Mesenchymal stem cell (in vitro differentiated cells and primary cell): ENCODE results near the gene TSFM.

Experiments used
- DNase-seq: peaks from one replicate; pipeline ENCODE4 v3.0.0-alpha.2; 2013
- H2AFZ ChIP-seq: one replicate; pipeline ENCODE4 v1.6.1; 2013; ENCODE audit warnings: low read depth, mild to moderate bottlenecking, control low read depth, inconsistent platforms, low read length, moderate library complexity
- H2AK5ac ChIP-seq: 2 replicates; pipeline ENCODE4 v1.6.1; 2013; ENCODE audit warnings: low read length, moderate library complexity, mild to moderate bottlenecking, inconsistent platforms; ENCODE audit not compliant: severe bottlenecking
- H2BK120ac ChIP-seq: one replicate; pipeline ENCODE4 v1.6.1; 2013; ENCODE audit warnings: low read depth, mild to moderate bottlenecking, inconsistent platforms, low read length, moderate library complexity
- H2BK12ac ChIP-seq, 2 experiments: one replicate each; pipeline ENCODE4 v1.6.1; 2013; ENCODE audit warnings: inconsistent platforms in 2 of 2, low read length in 2 of 2, mild to moderate bottlenecking in 2 of 2, moderate library complexity in 2 of 2, control low read depth in 1 of 2
- H2BK15ac ChIP-seq: one replicate; pipeline ENCODE4 v1.6.1; 2013; ENCODE audit warnings: mild to moderate bottlenecking, low read depth, inconsistent platforms; ENCODE audit not compliant: poor library complexity, severe bottlenecking
- H2BK5ac ChIP-seq: 2 replicates; pipeline ENCODE4 v1.6.1; 2013; ENCODE audit warnings: low read depth, mild to moderate bottlenecking, low read length, control low read depth, inconsistent platforms; ENCODE audit not compliant: poor library complexity, severe bottlenecking
- H3K14ac ChIP-seq, 2 experiments: one replicate each; pipeline ENCODE4 v1.6.1; 2013; ENCODE audit warnings: inconsistent platforms in 2 of 2, low read length in 2 of 2, control low read depth in 1 of 2, mild to moderate bottlenecking in 1 of 2, moderate library complexity in 1 of 2
- H3K18ac ChIP-seq, 2 experiments: one replicate each; pipeline ENCODE4 v1.6.1; 2013; ENCODE audit warnings: inconsistent platforms in 2 of 2, low read length in 2 of 2, control low read depth in 1 of 2, low read depth in 1 of 2, mild to moderate bottlenecking in 1 of 2
- H3K23ac ChIP-seq, 2 experiments: one replicate each; pipeline ENCODE4 v1.6.1; 2013; ENCODE audit warnings: inconsistent platforms in 2 of 2, low read length in 2 of 2, mild to moderate bottlenecking in 2 of 2, moderate library complexity in 2 of 2, control low read depth in 1 of 2
- H3K27ac ChIP-seq: 2 replicates; pipeline ENCODE4 v1.5.1; 2013; ENCODE audit warnings: mild to moderate bottlenecking, moderate library complexity, low read length, control low read depth, inconsistent platforms; ENCODE audit not compliant: poor library complexity, severe bottlenecking
- H3K27me3 ChIP-seq, 2 experiments: 2 replicates each; pipeline versions ENCODE4 v1.6.1 to v1.7.0; 2013; ENCODE audit warnings: low read length in 2 of 2, mild to moderate bottlenecking in 2 of 2, moderate library complexity in 2 of 2, control low read depth in 1 of 2, inconsistent platforms in 1 of 2; ENCODE audit not compliant: control insufficient read depth in 1 of 2, insufficient read depth in 1 of 2
- H3K36me3 ChIP-seq, 2 experiments: 2 replicates each; pipeline versions ENCODE4 v1.6.1 to v1.7.0; 2013; ENCODE audit warnings: low read length in 2 of 2, control low read depth in 1 of 2, inconsistent platforms in 1 of 2, low read depth in 1 of 2, mild to moderate bottlenecking in 1 of 2; ENCODE audit not compliant: insufficient read depth in 2 of 2, control insufficient read depth in 1 of 2
- H3K4ac ChIP-seq, 2 experiments: one replicate each; pipeline ENCODE4 v1.6.1; 2013; ENCODE audit warnings: inconsistent platforms in 2 of 2, low read length in 2 of 2, mild to moderate bottlenecking in 2 of 2, moderate library complexity in 2 of 2, control low read depth in 1 of 2, low read depth in 1 of 2
- H3K4me1 ChIP-seq: 2 replicates; pipeline ENCODE4 v1.6.1; 2013; ENCODE audit warnings: low read depth, low read length, control low read depth; ENCODE audit not compliant: control insufficient read depth, insufficient read depth
- H3K4me2 ChIP-seq: 2 replicates; pipeline ENCODE4 v1.6.1; 2013; ENCODE audit warnings: low read length, mild to moderate bottlenecking, inconsistent platforms; ENCODE audit not compliant: poor library complexity, severe bottlenecking
- H3K4me3 ChIP-seq, 2 experiments: 2 replicates each; pipeline versions ENCODE4 v1.5.1 to v1.7.0; 2013; ENCODE audit warnings: low read length in 2 of 2, mild to moderate bottlenecking in 2 of 2, control low read depth in 1 of 2, low read depth in 1 of 2; ENCODE audit not compliant: insufficient read depth in 1 of 2
- H3K79me1 ChIP-seq: replicated peaks from 2 replicates; pipeline ENCODE4 v1.6.1; 2013; ENCODE audit warnings: mild to moderate bottlenecking, control low read depth, low read length, inconsistent platforms; ENCODE audit not compliant: poor library complexity, severe bottlenecking
- H3K9ac ChIP-seq: 2 replicates; pipeline ENCODE4 v1.7.0; 2013; ENCODE audit warnings: mild to moderate bottlenecking, low read length, moderate library complexity
- H3K9me3 ChIP-seq: 2 replicates; pipeline ENCODE4 v1.7.0; 2013; ENCODE audit warnings: mild to moderate bottlenecking, low read length; ENCODE audit not compliant: control insufficient read depth
- H4K8ac ChIP-seq: one replicate; pipeline ENCODE4 v1.6.1; 2013; ENCODE audit warnings: inconsistent platforms, mild to moderate bottlenecking, low read length, moderate library complexity
- H4K91ac ChIP-seq: one replicate; pipeline ENCODE4 v1.6.1; 2013; ENCODE audit warnings: mild to moderate bottlenecking, low read length, inconsistent platforms
- WGBS: methylation state at CpG from one replicate; pipeline ENCODE4 v1.1.7; 2013; ENCODE audit warnings: mixed read lengths; 5-methylcytosine and 5-hydroxymethylcytosine counted together

The TSFM gene

DNA sequence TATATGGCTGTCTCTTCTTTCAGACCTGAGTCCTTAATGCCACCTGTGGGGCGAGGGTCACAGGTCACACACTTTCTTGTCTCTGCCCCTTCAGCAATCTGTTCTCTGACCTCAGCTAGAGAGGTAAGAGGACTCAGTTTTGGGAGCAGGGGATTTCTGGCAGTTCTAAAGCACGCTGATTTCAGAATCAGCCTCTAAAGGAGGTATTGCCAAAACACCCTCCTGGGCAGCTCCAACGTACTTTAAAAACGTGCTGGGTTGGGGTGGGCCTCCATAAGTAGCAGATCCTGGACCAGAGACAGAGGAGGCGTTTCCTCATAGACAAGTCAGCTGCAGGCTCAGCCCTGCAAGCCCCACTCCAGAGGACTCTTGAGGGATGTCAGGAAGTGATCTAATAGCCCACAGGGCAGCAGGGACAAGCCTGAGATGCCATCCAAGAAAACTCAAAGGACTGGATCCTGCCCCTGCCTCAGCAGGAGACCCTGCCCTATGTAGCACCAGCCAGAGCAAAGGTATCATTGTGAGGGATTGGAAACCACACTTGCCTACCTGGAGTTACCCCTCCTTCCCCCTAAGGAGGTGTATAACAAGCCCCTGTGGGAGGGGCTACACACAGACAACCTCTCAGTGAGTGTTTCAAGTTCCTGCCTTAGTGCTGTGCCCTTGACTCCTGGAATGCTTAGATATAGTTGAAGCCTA lies 55.4 kb downstream of the TSFM start:
- H2AFZ ChIP-seq, result no peak overlapping the region
- H3K4me1 ChIP-seq, result peaks cover 63% of the 10 kb centered on the region
- H3K27me3 ChIP-seq, result no peaks in the 10 kb centered on the region
- peak overlapping the region in 1 of 2 experiments; percentile 66 for H3K23ac ChIP-seq
- 17% methylated on average over 4 of the region's 5 CpGs for WGBS
- H3K36me3 ChIP-seq, result peaks cover 2 to 23% of the 10 kb centered on the region in 2 experiments
- H2AK5ac ChIP-seq, result peak overlapping the region; percentile 71
- peak overlapping the region; percentile 62 for H3K9ac ChIP-seq
- H2BK5ac ChIP-seq, result no peak overlapping the region
- peak overlapping the region in 1 of 2 experiments; percentile 67 for H3K4me3 ChIP-seq
- no peak overlapping the region for H2BK15ac ChIP-seq
- H4K8ac ChIP-seq, result peak overlapping the region; percentile 13
- peak; percentile 82 for DNase-seq
- H2BK120ac ChIP-seq, result peak overlapping the region; percentile 27
- H3K14ac ChIP-seq, result peak overlapping the region in 1 of 2 experiments; percentile 51
- H3K9me3 ChIP-seq, result no peaks in the 10 kb centered on the region
- H3K4me2 ChIP-seq, result peak overlapping the region; percentile 14
- H2BK12ac ChIP-seq, result peak overlapping the region; percentile 72 to 91
- peak overlapping the region; percentile 83 to 85 for H3K18ac ChIP-seq
- peak overlapping the region; percentile 79 for H3K27ac ChIP-seq
- H4K91ac ChIP-seq, result no peak overlapping the region
- no peaks in the 10 kb centered on the region for H3K79me1 ChIP-seq
- H3K4ac ChIP-seq, result peak overlapping the region; percentile 79 to 80

DNA sequence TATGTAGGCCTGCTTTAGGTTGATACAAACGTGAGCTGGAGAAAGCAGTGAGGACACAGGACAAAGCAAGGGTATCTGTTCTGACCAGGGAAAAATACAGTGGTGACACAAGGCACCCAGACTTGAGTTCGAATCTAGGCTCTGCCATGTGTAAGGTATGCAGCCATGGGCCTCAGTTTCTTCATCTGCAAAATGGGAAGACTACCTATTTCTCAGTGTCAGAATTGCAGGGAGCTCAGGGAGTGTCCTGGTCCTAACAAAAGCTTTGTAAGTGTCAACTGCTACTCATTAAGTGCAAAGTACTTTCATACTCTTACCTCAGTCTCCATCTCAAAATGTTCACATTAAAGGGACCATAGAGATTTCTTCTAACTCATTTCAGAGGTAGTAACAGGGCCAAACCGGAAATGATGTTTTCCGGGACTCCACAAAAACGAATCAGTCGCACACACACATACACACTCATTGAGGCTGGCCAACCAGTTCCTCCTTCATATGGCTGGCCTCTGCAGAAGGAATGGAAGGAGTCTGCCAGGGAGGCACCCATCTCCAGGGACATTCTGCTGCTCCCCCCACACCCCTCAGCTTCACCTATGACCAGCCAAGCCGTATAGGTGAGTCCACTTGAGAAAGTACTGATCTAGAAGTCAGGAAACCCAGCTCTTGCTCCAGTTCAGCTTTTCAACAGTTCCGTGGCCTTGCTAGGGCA lies 56.2 kb downstream of the TSFM start:
- Histone ChIP-seq H2BK5ac (no peak overlapping the region), H3K9me3 (no peaks in the 10 kb centered on the region), H4K91ac (peak overlapping the region; percentile 43), H3K4me2 (no peak overlapping the region), H3K27ac (peak overlapping the region; percentile 79), H2BK120ac (peak overlapping the region; percentile 27), H3K4me3 (peak overlapping the region in 1 of 2 experiments; percentile 67), H3K23ac (no peak overlapping the region), H2AFZ (no peak overlapping the region), H3K79me1 (no peaks in the 10 kb centered on the region), H3K36me3 (peaks cover 2 to 23% of the 10 kb centered on the region in 2 experiments), H3K27me3 (no peaks in the 10 kb centered on the region), H3K9ac (peak overlapping the region; percentile 41), H3K18ac (peak overlapping the region; percentile 58 to 77), H2AK5ac (peak overlapping the region; percentile 43), H3K4ac (peak overlapping the region in 1 of 2 experiments; percentile 46), H3K14ac (no peak overlapping the region), H3K4me1 (peaks cover 58% of the 10 kb centered on the region), H4K8ac (peak overlapping the region; percentile 79), H2BK12ac (peak overlapping the region; percentile 8 to 75), H2BK15ac (no peak overlapping the region)
- no peak for DNase-seq
- WGBS, result 78% methylated on average over 8 of the region's 8 CpGs

DNA sequence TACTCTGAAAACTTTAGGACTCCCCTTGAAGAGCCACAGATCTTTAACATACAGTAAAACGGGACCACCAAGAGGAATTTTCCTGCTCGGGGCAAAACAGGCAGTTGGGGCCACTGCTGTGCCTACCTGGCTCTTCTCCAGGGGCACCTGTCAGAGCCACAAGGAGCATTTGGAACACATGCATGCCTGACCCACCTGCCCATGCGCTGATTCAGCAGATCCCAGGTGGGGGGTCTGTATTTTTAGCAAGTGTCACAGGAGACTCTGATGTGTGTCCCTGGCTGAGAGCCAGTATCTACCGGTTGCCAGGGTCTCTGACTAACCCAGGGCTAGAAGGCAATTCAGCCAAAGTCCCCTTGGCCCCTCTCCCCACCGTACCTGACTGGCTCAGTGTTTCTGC lies 57.4 kb downstream of the TSFM start:
- peak overlapping the region in 1 of 2 experiments; percentile 22 for H3K4me3 ChIP-seq
- H3K4me2 ChIP-seq, result no peak overlapping the region
- no peak overlapping the region for H2AFZ ChIP-seq
- peak overlapping the region; percentile 19 for H3K9ac ChIP-seq
- H3K4me1 ChIP-seq, result peaks cover 58% of the 10 kb centered on the region
- DNase-seq, result no peak
- H2BK120ac ChIP-seq, result no peak overlapping the region
- no peaks in the 10 kb centered on the region for H3K9me3 ChIP-seq
- WGBS, result 89% methylated on average over 5 of the region's 5 CpGs
- peaks cover 2 to 23% of the 10 kb centered on the region in 2 experiments for H3K36me3 ChIP-seq
- H2BK12ac ChIP-seq, result no peak overlapping the region
- no peak overlapping the region for H4K91ac ChIP-seq
- no peak overlapping the region for H3K4ac ChIP-seq
- H3K27ac ChIP-seq, result no peak overlapping the region
- no peak overlapping the region for H2BK5ac ChIP-seq
- peak overlapping the region in 1 of 2 experiments; percentile 43 for H3K23ac ChIP-seq
- H2BK15ac ChIP-seq, result no peak overlapping the region
- no peaks in the 10 kb centered on the region for H3K79me1 ChIP-seq
- peak overlapping the region in 1 of 2 experiments; percentile 79 for H3K14ac ChIP-seq
- no peaks in the 10 kb centered on the region for H3K27me3 ChIP-seq
- H2AK5ac ChIP-seq, result peak overlapping the region; percentile 24
- H3K18ac ChIP-seq, result no peak overlapping the region
- H4K8ac ChIP-seq, result no peak overlapping the region

DNA sequence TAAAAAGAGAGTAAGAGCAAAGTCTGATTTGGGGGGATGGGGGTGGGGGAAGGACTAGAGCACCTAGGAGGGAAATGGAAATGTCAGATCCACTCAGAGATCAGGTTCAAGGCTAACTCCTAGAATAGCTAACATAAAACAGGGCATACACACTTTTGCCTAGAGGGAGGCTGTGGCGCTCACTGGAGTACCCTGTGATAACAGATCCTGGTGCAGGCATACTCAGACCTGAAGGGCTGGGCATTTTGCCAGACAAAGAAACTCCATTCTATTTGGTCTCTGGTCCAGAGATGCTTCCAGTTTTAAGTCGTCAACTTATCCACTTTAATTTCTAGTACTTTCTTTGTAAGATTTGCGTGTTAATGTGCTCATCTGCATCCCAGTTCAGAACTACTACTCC lies 58.1 kb downstream of the TSFM start:
- H4K91ac ChIP-seq, result no peak overlapping the region
- H3K9me3 ChIP-seq, result no peaks in the 10 kb centered on the region
- H2BK5ac ChIP-seq, result no peak overlapping the region
- no peak overlapping the region for H2BK120ac ChIP-seq
- H3K4ac ChIP-seq, result no peak overlapping the region
- peaks cover 2 to 23% of the 10 kb centered on the region in 2 experiments for H3K36me3 ChIP-seq
- no peak overlapping the region for H3K4me2 ChIP-seq
- WGBS, result 90% methylated on average over 3 of the region's 3 CpGs
- H2AK5ac ChIP-seq, result no peak overlapping the region
- H3K9ac ChIP-seq, result peak overlapping the region; percentile 99
- no peak overlapping the region for H3K14ac ChIP-seq
- no peak overlapping the region for H4K8ac ChIP-seq
- no peak overlapping the region for H2BK12ac ChIP-seq
- H3K27me3 ChIP-seq, result no peaks in the 10 kb centered on the region
- H3K27ac ChIP-seq, result no peak overlapping the region
- H2AFZ ChIP-seq, result no peak overlapping the region
- no peak overlapping the region for H2BK15ac ChIP-seq
- H3K18ac ChIP-seq, result no peak overlapping the region
- H3K79me1 ChIP-seq, result no peaks in the 10 kb centered on the region
- H3K4me1 ChIP-seq, result peaks cover 52% of the 10 kb centered on the region
- DNase-seq, result peak; percentile 44
- H3K23ac ChIP-seq, result no peak overlapping the region
- H3K4me3 ChIP-seq, result peak overlapping the region in 1 of 2 experiments; percentile 16
